HG03025 (cell line): ENCODE measurements around the gene PPT2.
"Not testable (repeated sequence)": the region's sequence is repeated elsewhere in the genome, so short reads cannot be mapped to it uniquely, and the experiment has no call there.

Experiments
- ATAC-seq: cut with Tn5 transposase; IDR thresholded peaks from one replicate; pipeline ENCODE4 v1.9.1; 2021; ENCODE audit warnings: mild to moderate bottlenecking, moderate library complexity; ENCODE audit not compliant: unreplicated experiment, low FRiP score

The PPT2 gene

DNA sequence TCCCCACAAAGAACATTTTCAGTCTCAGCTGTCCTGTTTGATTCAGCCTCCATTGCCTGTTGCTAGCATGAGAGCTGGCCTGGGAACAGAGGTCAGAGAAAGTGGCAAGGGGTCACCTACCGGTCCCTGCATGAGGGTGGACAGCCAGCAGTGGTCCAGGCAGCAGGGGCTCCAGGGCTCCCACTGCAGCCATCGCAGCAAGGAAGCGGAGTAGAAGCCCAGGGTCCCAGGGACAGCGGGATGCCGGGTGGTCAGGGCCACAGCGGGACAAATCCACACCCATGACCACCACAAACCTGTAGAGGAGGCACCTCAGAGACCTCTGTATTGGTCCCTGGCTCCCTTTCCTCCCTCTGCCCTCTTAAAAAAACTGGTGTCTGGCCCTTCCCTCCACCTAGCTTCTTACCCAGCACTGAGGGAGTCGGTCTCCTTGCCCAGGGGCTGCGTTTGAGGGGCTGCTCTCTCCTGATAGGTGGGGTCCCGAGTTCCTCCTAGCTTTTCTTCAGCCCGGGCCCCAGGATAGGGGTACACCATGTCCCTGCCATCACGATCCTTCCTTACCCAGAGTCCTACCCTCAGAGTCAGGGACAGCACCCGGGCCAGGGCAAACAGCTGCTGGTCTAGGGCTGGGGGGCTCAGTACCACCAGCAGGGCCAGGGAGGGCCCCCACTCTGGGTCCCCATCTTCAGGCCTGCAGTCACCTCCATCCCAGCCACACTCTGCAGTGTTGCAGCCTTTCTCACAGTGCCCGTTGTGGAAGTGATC is 47.0 kb downstream of the PPT2 start:
- ATAC-seq: no peak

DNA sequence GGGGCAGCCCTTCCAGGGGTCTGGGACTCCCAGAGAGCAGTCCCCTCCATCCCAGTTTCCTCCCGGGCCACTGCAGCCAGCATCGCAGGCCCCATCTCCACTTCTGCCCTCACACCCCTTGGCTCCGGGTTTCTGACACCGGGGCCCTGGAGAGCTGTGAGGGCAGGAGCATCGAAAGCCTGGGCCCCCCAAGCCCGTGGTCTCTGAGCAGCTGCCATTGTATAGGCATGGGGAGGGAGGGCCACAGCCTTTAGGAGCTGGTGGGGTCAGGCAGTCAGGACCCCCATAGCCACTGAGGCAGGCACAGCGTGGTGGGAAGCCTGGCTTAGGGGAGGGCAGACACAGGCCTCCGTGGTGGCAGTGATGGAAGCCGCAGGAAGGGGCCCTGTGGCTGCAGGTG is 48.2 kb downstream of the PPT2 start:
- ATAC-seq: no peak

DNA sequence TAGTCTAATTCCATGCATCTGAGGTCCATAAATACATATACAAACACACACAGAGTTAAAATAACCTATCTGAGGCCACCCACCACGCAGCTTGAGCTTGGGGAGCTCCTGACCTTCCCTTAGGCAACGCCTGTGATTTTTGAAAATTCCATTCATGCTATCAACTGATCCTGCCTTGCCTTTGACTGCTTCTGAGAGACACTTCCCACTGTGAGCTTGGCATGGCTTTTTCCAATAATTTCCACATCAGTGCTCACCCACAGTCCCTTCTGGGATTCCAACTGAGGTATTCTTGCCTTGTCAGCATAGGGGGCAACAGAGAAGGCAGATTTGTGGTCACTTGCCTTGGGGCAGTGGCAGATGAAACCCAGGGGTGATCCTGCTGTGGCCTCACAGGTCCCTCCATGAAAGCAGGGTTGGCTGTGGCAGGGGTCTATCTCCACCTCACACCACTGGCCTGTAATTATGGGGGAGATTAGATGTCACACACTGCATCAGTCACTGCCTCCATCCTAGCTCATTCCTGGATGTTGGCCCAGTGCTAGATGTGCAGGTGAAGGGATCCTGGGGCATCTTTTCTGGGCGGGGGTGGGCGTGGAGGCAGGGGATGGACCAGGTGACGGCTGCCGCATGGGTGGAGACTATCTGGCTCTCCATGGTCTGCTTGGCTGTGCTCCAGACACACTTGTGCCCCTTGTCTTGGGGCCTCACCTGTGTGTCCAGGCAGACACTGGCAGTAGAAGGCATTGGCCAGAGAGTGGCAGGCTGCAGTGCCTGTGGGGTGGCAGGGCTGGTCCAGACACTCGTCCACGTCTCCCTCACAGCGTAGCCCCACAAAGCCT is 49.7 kb downstream of the PPT2 start:
- ATAC-seq: no peak

DNA sequence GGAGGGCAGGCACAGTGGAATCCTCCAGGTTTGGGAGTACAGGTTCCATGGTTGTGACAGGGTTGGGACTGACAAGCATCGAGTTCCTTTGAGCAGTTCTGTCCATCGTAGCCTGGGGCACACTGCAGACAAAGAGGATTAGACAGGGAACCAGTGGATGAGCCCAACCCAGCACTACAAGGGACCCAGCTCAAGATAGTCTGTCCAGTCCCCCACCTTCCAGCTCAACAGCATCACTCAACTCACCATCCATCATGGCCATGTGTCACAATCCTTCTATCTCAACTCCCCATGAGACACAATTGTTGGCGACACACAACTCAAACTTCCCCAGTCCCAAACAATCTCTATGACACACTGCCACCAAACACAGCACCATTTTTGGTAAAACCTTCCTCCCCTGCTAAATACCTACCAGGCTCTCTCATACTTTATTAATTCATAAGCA is 50.4 kb downstream of the PPT2 start:
- ATAC-seq: no peak

DNA sequence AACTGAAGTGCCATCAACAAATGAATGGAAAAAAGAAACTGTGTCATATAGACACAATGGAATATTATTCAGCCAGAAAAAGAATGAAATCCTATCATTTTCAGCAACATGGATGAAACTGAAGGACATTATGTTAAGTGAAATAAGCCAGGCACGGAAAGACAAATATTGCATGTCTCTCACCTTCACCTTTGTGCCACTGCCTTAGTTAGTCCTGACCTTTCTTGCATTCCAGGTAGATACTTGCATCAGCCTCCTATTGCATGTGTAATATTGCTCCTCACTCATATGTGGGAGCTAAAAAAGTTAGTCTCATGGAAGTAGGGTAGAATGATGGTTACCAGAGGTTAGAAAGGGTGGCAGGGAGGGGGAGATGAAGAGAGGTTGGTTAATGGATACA is 55.1 kb downstream of the PPT2 start:
- ATAC-seq: no peak

DNA sequence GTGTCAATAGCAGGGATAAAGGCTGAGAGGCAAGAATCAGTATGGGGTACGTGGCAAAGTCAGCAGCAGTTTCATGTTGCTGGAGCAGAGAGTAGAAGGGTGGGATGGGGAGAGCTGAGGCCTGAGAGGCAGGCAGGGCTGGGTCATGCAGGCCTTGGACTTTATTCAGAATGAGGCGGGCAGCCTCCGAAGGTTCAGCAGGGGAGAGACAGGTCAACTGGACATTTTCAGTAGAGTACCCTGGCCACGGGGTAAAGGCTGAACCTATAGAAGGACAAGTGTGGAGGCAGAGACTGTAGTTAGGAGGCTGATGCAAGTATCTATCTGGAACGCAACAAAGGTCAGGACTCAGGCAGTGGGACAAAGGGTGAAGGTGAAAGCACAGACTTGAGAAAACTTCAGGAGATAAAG is 56.3 kb downstream of the PPT2 start:
- ATAC-seq: no peak

DNA sequence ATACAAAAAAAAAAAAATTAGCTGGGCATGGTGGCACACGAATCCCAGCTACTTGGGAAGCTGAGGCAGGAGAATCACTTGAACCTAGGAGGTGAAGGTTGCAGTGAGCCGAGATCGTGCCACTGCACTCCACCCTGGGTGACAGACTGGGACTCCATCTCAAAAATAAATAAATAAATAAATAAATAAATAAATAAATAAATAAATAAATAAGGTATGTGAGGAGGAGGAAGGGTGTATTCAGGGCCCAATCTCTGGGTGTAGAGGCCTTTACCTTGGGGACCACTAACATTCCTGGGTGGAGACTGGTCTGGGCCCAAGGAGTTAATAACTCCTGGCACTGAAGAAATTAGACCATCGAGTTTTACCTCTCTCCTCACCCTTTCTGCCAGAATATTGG is 57.5 kb downstream of the PPT2 start:
- not testable (repeated sequence) for ATAC-seq

DNA sequence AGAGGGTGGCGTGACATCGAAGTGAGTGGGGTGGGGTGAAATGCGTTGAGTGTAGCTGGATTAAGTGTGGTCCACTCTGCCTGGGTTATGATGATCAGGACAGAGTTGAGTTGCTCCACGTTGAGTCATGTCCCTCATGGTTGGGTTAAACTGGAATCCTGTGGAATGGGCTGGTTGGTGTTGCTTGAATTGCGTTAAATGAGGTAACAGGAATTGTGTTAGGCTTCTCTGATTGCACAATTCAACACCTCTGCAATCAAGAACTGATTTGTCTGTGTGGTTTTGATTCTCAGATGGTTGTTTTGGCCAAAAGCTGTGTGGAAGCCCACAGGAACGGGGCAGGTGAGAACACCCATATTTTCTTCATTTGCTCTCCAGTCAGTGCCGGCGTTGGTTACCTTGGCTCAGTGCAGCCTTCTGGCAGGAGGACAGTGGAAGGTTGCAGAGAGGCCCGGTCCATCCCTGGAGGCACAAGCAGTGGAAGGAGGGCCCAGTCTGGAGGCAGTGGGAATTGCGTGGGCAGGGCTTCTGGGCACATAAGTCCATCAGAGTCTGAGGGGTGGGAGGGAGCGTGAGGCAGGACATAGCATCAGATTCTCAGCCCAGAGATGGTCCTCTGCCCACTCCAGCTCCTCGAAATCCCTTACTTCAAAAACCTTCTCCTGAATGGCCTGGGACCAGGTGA is 58.3 kb downstream of the PPT2 start:
- ATAC-seq: no peak
